PC-3 (cell line): Measurements from ENCODE around the gene ATP8A2.

Experiments used
- CTCF ChIP-seq: fragments of 300-600 bp; sonication (generic); conservative IDR thresholded peaks from 2 replicates; pipeline ENCODE4 v1.5.1; 2017; ENCODE audit warnings: antibody characterized with exemption, low read depth, mild to moderate bottlenecking, low read length
- EZH2phosphoT487 ChIP-seq: fragments of 300-600 bp; sonication (generic); IDR thresholded peaks from 2 replicates; pipeline ENCODE4 v1.6.1; 2018; ENCODE audit warnings: mild to moderate bottlenecking, antibody characterized with exemption, low read length, borderline replicate concordance

- TF ChIP-seq CTCF = no peak
- no peak for TF ChIP-seq EZH2phosphoT487
Measured at GRCh38 chr13:25429466-25429865, 57.7 kb downstream of the ATP8A2 start.
